ENCODE data around the gene YOD1. TPM values are rescaled to one million over a fixed set of nuclear protein-coding genes. Genes with fewer than 3 reads are reported as not detected.

Gene YOD1
- total RNA-seq, 1 donor from 2014 or later, result 4.2 TPM

DNA sequence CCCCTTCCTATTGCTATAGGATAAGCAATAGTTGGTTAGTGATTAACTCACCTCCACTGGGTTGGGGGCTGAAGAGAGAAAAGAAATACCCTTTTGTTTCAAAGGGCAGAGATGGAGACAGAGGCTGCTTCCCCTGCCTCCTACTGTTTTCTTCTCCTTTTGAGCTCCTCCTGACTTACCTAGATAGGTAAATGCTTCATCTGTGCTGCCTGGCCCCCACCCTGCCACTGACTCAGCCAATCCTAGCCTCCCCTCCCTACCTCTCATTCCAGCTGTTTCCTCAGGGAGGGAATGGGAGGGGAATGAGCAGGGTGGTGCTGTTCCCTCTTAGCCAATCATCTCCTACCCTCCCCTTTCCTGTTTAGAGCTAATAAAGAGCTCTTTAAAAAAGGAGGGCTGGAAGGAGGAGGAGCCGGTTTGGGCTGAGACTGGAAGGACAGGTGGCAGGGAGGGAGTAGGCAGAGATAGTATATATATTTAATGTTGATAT, 18.4 kb downstream of the YOD1 start, which contains the start of gene C1orf116:
C1orf116 (minus strand) TSS at position 229 of the 490 bp plus-strand sequence. CDS start 5,158 bp downstream, outside the sequence.
- no peaks in the 10 kb centered on the region for H3K36me3 ChIP-seq
- no peaks in the 10 kb centered on the region for H3K9me3 ChIP-seq (replicated peaks)
- H3K27me3 ChIP-seq (ENCODE audit: low read depth), result peaks cover 5% of the 10 kb centered on the region
- TF ChIP-seq, protein P1, sequence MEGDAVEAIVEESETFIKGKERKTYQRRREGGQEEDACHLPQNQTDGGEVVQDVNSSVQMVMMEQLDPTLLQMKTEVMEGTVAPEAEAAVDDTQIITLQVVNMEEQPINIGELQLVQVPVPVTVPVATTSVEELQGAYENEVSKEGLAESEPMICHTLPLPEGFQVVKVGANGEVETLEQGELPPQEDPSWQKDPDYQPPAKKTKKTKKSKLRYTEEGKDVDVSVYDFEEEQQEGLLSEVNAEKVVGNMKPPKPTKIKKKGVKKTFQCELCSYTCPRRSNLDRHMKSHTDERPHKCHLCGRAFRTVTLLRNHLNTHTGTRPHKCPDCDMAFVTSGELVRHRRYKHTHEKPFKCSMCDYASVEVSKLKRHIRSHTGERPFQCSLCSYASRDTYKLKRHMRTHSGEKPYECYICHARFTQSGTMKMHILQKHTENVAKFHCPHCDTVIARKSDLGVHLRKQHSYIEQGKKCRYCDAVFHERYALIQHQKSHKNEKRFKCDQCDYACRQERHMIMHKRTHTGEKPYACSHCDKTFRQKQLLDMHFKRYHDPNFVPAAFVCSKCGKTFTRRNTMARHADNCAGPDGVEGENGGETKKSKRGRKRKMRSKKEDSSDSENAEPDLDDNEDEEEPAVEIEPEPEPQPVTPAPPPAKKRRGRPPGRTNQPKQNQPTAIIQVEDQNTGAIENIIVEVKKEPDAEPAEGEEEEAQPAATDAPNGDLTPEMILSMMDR (IDR thresholded peaks at IDR 0.05; ENCODE audit: borderline replicate concordance), result no peak
- H3K4me1 ChIP-seq, result peaks cover 28% of the 10 kb centered on the region
- H3K4me3 ChIP-seq, result no peak within 1 kb of the TSS
- intact Hi-C loops (cut with micrococcal nuclease), result no loop called here
- no peak for DNase-seq
- peak within 1 kb of the TSS; percentile 41 for H3K27ac ChIP-seq (replicated peaks)

DNA sequence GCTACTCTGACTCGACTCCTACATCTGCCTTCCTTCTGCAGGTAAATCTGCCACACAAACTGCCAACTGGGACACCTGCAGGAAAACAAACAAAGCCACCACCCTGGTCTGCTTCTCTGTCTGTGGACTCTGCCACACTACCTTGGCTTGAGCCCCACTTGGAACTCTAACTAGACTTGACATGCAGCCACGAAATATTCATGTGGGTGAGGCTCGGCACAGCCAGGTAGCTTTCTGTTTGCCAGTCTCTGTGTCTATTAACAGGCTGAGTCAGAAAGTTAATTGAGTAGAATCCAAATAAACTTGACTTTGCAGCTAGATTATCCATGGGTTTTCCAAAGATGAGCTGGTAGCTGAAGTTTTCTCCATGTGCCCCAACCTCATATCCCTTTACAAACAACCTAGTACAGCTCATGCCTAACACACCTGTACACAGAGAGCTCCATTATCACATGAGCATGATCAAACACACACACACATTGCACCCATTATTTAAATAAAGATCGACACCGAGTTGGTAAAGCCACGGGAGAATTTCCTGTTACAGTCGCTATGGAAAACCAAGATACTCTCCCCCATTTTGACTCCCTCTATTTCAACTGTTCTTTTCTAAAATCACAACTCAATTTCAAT, 19.3 kb downstream of the YOD1 start:
- Histone ChIP-seq H3K4me3 (no peak overlapping the region), H3K27me3 (ENCODE audit: low read depth) (peaks cover 5% of the 10 kb centered on the region), H3K36me3 (no peaks in the 10 kb centered on the region), H3K27ac (replicated peaks) (peak overlapping the region; percentile 41), H3K9me3 (replicated peaks) (no peaks in the 10 kb centered on the region), H3K4me1 (peaks cover 30% of the 10 kb centered on the region)
- TF ChIP-seq, protein P1 (IDR thresholded peaks at IDR 0.05; ENCODE audit: borderline replicate concordance), result no peak
- intact Hi-C loops (cut with micrococcal nuclease), result no loop called here
- DNase-seq, result no peak

DNA sequence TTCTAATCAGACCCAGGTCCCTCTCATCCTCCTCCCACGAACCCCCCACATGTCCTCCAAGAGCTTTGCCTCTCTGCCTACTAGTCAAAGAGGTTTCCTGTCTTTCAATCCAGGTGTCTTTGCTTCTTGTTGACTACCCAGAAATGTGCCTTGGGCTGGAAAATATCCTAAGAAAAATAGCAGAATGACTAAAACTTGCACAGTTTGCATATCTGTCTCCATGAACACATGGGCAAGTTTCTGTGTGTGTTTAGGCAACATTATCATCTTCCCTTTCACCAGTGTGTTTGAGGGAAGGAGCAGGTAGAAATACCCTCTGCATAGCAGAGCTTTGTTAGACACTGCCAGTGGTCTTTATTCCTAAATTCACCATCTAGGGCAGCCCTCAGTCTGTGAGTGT, 20.0 kb downstream of the YOD1 start:
- intact Hi-C loops (cut with micrococcal nuclease), result no loop called here
- TF ChIP-seq, protein P1 (IDR thresholded peaks at IDR 0.05; ENCODE audit: borderline replicate concordance), result no peak
- Histone ChIP-seq H3K4me3 (no peak overlapping the region), H3K36me3 (no peaks in the 10 kb centered on the region), H3K27me3 (ENCODE audit: low read depth) (peaks cover 5% of the 10 kb centered on the region), H3K9me3 (replicated peaks) (no peaks in the 10 kb centered on the region), H3K4me1 (peaks cover 37% of the 10 kb centered on the region), H3K27ac (replicated peaks) (peak overlapping the region; percentile 41)
- DNase-seq, result no peak

DNA sequence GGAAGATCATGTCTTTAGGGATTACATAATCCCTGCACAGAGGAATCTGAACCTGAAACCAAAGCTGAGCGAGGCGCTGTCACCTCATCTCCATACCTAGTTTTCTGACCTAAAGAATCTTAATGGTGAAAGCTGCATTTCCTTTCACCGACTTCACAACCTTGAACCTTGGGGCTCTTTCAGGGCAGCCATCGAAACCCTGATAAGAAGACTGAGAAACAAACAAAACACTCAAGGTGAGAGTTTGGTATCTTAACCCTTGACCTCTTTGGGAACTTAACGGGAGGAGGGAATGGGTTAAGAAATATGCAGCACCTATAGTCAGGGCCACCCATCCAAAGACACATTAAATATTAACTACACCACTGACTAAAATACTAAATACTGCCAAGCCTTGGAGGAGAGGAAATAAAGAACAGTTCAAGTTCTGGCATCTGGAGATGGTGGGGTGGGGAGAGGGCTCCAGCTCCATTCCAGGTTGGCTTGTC, 20.4 kb downstream of the YOD1 start:
- H3K36me3 ChIP-seq, result no peaks in the 10 kb centered on the region

DNA sequence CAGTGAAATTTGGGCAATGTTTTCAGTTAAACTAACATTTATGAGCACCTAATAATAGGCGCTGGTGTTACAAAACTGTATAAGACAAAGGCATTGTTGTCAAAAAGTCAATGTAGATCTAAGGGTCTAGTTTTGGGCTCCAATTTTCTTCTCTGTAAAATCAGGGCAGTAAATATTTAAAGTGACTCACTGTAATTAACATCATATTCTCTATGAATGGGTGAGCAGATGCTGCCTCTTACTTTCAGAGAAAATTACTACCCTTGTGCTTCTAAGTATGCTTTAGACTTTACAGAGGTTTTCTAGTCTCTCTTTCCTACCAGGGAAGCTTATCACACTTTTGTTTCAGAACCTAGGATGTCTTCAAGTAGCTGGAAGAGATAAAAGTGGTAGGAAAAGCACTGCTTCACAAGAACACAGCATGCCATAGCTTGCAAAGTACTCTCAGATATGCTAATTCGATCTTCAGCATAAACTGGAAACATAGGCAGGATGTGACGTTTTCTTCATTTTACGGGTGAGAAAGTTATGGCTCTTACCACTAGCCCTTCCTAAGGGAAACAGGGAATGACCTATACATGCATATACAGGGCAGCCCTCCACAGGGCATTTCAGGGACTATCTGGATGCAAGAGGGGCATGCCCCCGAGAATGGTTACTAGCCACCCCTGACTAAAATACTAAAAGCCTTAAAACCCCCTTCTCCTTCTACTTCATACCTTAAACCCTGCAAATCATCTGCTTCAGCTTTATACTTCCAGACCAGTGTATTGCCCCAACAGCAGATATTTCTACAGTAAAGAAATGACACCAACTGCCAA, 21.1 kb downstream of the YOD1 start:
- TF ChIP-seq, protein P1 (IDR thresholded peaks at IDR 0.05; ENCODE audit: borderline replicate concordance), result no peak
- Histone ChIP-seq H3K4me1 (peaks cover 48% of the 10 kb centered on the region), H3K4me3 (no peak overlapping the region), H3K27me3 (ENCODE audit: low read depth) (peaks cover 5% of the 10 kb centered on the region), H3K27ac (replicated peaks) (no peak overlapping the region), H3K9me3 (replicated peaks) (no peaks in the 10 kb centered on the region), H3K36me3 (no peaks in the 10 kb centered on the region)
- no peak for DNase-seq
- intact Hi-C loops (cut with micrococcal nuclease), result no loop called here

More for the DNA sequence above, 20.4 kb downstream of the YOD1 start:
- DNase-seq, result no peak
- peaks cover 5% of the 10 kb centered on the region for H3K27me3 ChIP-seq (ENCODE audit: low read depth)
- TF ChIP-seq, protein P1 (IDR thresholded peaks at IDR 0.05; ENCODE audit: borderline replicate concordance), result no peak
- intact Hi-C loops (cut with micrococcal nuclease), result no loop called here
- no peak overlapping the region for H3K4me3 ChIP-seq
- no peak overlapping the region for H3K27ac ChIP-seq (replicated peaks)
- H3K4me1 ChIP-seq, result peaks cover 41% of the 10 kb centered on the region
- no peaks in the 10 kb centered on the region for H3K9me3 ChIP-seq (replicated peaks)
